Hepatocyte (in vitro differentiated cells): Measurements from ENCODE around the gene RRAD.

Experiments
- CTCF ChIP-seq: fragments of 200-600 bp; sonication (generic); IDR thresholded peaks from 2 replicates; pipeline ENCODE4 v1.5.1; 2016; ENCODE audit warnings: antibody characterized with exemption, mild to moderate bottlenecking; ENCODE audit not compliant: poor library complexity
- EZH2 ChIP-seq: fragments of 200-600 bp; sonication (generic); IDR thresholded peaks from 2 replicates; pipeline ENCODE4 v1.6.1; 2016; ENCODE audit warnings: antibody characterized with exemption, mild to moderate bottlenecking, borderline replicate concordance

- no peak for TF ChIP-seq CTCF
- no peak for TF ChIP-seq EZH2
Measured at GRCh38 chr16:66915041-66915440, 10.3 kb downstream of the RRAD start.
